ENCODE results near the gene STX4.

DNA sequence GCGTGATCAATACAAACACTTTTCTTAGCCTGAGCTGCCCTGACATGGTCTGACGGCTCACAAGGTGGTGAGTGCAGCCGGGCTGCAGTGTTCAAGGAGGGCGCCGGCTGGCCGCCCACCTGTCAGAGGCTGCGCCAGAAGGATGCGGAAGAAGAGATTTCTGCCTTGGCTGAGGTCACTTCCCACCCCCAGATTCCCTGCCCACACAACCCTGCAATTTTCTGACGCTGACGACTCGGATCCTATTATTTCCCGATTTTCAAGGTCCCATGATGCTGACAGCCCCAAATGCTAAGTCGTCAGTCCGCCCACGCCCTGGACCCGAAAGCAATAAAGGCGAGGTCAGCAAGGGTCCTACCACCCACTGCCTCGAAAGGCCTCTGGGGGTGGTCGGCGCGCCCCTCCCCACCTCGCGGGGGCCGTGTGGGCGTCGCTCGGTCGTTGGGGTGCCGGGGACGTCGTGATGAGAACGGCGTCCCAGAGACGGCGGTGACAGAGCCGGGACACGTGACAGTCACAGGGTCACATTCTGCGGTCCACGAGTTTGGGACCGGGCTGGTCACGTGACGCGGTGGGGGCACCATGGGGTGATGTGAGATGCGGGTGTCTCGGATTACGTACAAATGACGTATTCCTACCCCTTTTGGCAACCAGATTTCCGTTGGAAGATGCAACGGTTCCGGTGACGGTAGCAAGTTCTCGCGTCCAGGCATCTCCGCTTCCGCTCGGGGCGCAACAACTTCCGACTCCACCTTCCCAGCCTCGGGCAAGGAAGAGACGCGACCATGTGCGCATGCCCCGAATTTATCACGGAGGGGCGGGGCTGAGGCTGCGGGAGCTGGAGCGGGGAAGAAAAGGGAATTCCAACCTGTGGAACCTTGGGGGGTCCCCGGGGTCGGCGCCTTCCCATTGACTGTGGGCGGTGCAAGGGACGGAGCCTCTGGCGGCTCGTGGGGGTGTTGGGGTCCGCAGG is at the start of gene STX4:
- TF ChIP-seq, protein P1, sequence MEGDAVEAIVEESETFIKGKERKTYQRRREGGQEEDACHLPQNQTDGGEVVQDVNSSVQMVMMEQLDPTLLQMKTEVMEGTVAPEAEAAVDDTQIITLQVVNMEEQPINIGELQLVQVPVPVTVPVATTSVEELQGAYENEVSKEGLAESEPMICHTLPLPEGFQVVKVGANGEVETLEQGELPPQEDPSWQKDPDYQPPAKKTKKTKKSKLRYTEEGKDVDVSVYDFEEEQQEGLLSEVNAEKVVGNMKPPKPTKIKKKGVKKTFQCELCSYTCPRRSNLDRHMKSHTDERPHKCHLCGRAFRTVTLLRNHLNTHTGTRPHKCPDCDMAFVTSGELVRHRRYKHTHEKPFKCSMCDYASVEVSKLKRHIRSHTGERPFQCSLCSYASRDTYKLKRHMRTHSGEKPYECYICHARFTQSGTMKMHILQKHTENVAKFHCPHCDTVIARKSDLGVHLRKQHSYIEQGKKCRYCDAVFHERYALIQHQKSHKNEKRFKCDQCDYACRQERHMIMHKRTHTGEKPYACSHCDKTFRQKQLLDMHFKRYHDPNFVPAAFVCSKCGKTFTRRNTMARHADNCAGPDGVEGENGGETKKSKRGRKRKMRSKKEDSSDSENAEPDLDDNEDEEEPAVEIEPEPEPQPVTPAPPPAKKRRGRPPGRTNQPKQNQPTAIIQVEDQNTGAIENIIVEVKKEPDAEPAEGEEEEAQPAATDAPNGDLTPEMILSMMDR (IDR thresholded peaks at IDR 0.05): no peak
- TF ChIP-seq POLR2AphosphoS5 (IDR thresholded peaks at IDR 0.05) (peak in 2 of 3 donors; percentile 76 to 81), EP300 (IDR thresholded peaks at IDR 0.05; ENCODE audit: low read depth) (no peak), POLR2A (IDR thresholded peaks at IDR 0.05) (peak; percentile 30)
